ENCODE data around the gene AURKAIP1. TPM values are rescaled to one million over a fixed set of nuclear protein-coding genes. Genes with fewer than 3 reads are reported as not detected.

Gene AURKAIP1
- total RNA-seq, 1 experiment from 2014 or later, result 196 TPM

- H3K79me2 ChIP-seq (ENCODE audit: insufficient read depth, low read length), result no peaks in the 10 kb centered on the region
- H3K23ac ChIP-seq (ENCODE audit: insufficient read length, low read depth, low read length), result no peak overlapping the region
- no peak overlapping the region for H3K4me2 ChIP-seq (ENCODE audit: insufficient read depth, insufficient read length, low read length)
- no peaks in the 10 kb centered on the region for H4K20me1 ChIP-seq (ENCODE audit: control insufficient read depth, insufficient read depth, insufficient read length)
- H4K91ac ChIP-seq (ENCODE audit: insufficient read length, low read depth, low read length), result no peak overlapping the region
- peaks cover 3% of the 10 kb centered on the region for H3K23me2 ChIP-seq (ENCODE audit: insufficient read length, low read depth, low read length, poor library complexity, severe bottlenecking)
- no peak overlapping the region for H2BK15ac ChIP-seq (ENCODE audit: low read depth, low read length)
- H3K27me3 ChIP-seq (ENCODE audit: insufficient read depth, low read length), result no peaks in the 10 kb centered on the region
- H4K8ac ChIP-seq (replicated peaks; ENCODE audit: insufficient read length, low read depth, low read length), result no peak overlapping the region
- H2BK20ac ChIP-seq (ENCODE audit: low read depth, low read length, poor library complexity, severe bottlenecking), result no peak overlapping the region
- TF ChIP-seq, protein P1, sequence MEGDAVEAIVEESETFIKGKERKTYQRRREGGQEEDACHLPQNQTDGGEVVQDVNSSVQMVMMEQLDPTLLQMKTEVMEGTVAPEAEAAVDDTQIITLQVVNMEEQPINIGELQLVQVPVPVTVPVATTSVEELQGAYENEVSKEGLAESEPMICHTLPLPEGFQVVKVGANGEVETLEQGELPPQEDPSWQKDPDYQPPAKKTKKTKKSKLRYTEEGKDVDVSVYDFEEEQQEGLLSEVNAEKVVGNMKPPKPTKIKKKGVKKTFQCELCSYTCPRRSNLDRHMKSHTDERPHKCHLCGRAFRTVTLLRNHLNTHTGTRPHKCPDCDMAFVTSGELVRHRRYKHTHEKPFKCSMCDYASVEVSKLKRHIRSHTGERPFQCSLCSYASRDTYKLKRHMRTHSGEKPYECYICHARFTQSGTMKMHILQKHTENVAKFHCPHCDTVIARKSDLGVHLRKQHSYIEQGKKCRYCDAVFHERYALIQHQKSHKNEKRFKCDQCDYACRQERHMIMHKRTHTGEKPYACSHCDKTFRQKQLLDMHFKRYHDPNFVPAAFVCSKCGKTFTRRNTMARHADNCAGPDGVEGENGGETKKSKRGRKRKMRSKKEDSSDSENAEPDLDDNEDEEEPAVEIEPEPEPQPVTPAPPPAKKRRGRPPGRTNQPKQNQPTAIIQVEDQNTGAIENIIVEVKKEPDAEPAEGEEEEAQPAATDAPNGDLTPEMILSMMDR (conservative IDR thresholded peaks at IDR 0.05), result no peak
- H2AK5ac ChIP-seq (ENCODE audit: insufficient read length, low read length), result no peak overlapping the region
- H3K9ac ChIP-seq (ENCODE audit: extremely low read depth, insufficient read length, low read length), result no peak overlapping the region
- peaks cover 0 to under 1% of the 10 kb centered on the region in 2 experiments; a peak in 2 of 5 replicates for H3K9me3 Mint-ChIP-seq
- H3T11ph ChIP-seq (ENCODE audit: low read length), result no peak overlapping the region
- H3K4me3 Mint-ChIP-seq, result no peak overlapping the region
- DNase-seq, result no peak
- no peak overlapping the region for H2BK5ac ChIP-seq (ENCODE audit: insufficient read length, low read length)
- no CpG with 5 or more reads among the region's 7 CpGs for WGBS (ENCODE audit: extremely low coverage, insufficient read length, low lambda C conversion rate)
- no peaks in the 10 kb centered on the region for H3K79me1 ChIP-seq (ENCODE audit: insufficient read depth, low read depth, low read length, poor library complexity, severe bottlenecking)
- H3K14ac ChIP-seq (ENCODE audit: insufficient read depth, low read length), result no peak overlapping the region
- H3K4me1 Mint-ChIP-seq, result peaks cover 29 to 49% of the 10 kb centered on the region in 2 experiments
- no peak overlapping the region for H3K18ac ChIP-seq (ENCODE audit: insufficient read length, low read depth, low read length)
- no peak overlapping the region for H3K27ac Mint-ChIP-seq
- H2AFZ ChIP-seq (ENCODE audit: low read length), result no peak overlapping the region
- H3K27ac ChIP-seq (ENCODE audit: insufficient read length, low read depth, low read length), result no peak overlapping the region
- no peaks in the 10 kb centered on the region for H3K27me3 Mint-ChIP-seq (ENCODE audit: low read depth)
- H3K4ac ChIP-seq (ENCODE audit: low read depth, low read length), result no peak overlapping the region
- H3K36me3 Mint-ChIP-seq (ENCODE audit: insufficient read depth in 1 of 3, low read depth in 3 of 3), result peaks cover 0 to under 1% (median 0%) of the 10 kb centered on the region in 3 experiments; a peak in 3 of 7 replicates
- H3K4me1 ChIP-seq (ENCODE audit: insufficient read depth, low read length), result peaks cover 5% of the 10 kb centered on the region; the same call in 1 of the 2 replicates
- H2BK120ac ChIP-seq (ENCODE audit: low read depth, low read length, poor library complexity, severe bottlenecking), result no peak overlapping the region
- H4K5ac ChIP-seq (ENCODE audit: insufficient read length, low read depth, low read length), result no peak overlapping the region
- no peak overlapping the region for H3K56ac ChIP-seq (ENCODE audit: insufficient read length, low read depth, low read length)
- no peak overlapping the region for H2BK12ac ChIP-seq (ENCODE audit: insufficient read length, low read depth, low read length)
- no peaks in the 10 kb centered on the region for H3K9me3 ChIP-seq (ENCODE audit: control insufficient read depth, low read depth, low read length)
Measured at GRCh38 chr1:1423245-1423597, 48.2 kb upstream of the AURKAIP1 start.

All from H9 (cell line).